GM19035 (cell line): ENCODE data around the gene AK4.
A peak's percentile ranks its signal among the peaks of the same experiment; 100 is the strongest.
"Not testable (repeated sequence)": the region's sequence is repeated elsewhere in the genome, so short reads cannot be mapped to it uniquely, and the experiment has no call there.

Source experiments
- ATAC-seq: cut with Tn5 transposase; IDR thresholded peaks from one replicate; pipeline ENCODE4 v1.9.1; 2021; ENCODE audit not compliant: unreplicated experiment

Gene AK4

DNA sequence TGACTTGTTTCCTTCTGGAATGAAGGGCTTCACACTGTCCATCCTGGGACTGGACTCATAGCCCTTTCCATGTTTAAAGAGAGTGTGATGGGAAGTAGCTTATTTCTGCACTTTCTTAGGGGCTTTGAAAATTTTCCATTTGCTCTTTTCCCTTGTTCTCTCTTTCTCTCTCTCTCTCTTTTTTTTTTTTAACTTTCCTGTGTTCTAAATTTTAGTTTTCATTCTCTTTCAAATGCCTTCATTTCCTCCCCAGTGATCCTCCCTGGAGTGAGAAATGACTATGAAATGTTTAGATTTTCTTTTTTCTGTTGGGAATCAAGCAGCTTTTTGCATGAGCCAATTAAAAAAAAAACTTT lies 2.1 kb downstream of the AK4 start:
- ATAC-seq, result no peak

- no peak for ATAC-seq
Observed at GRCh38 chr1:65150583-65151263, 2.7 kb downstream of the AK4 start.

GRCh38 chr1:65151641-65152040 lies 3.6 kb downstream of the AK4 start:
- no peak for ATAC-seq

- no peak for ATAC-seq
Observed at GRCh38 chr1:65153635-65154034, 5.6 kb downstream of the AK4 start.

DNA sequence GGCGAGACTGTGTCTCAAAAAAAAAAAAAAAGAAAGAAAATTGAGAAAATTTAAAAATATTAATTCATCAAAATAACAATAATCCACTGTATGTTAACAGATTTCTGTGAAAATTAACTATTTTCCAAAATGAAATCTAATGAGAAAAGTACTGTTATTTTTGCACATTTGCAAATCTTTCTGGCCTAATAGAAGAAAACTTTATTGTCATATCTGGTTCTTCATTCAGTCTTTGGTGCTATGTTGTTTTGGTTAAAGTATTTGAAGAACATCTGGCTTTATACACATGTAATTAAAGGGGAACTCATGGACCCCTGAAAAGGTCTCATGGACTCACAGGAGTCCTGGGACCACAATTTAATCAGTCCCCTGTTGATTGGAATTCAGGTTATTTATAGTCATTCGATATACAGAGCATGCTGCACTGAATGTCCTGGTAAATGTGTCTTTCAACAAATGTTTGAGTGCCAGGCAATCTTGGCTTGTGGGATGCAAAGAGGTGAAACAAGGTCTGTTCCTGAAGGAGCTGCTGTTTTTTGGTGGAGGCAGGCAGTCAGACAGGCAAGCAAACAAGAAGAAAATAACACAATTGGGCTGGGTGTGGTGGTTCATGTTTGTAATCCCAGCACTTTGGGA lies 9.0 kb downstream of the AK4 start:
- no peak for ATAC-seq

DNA sequence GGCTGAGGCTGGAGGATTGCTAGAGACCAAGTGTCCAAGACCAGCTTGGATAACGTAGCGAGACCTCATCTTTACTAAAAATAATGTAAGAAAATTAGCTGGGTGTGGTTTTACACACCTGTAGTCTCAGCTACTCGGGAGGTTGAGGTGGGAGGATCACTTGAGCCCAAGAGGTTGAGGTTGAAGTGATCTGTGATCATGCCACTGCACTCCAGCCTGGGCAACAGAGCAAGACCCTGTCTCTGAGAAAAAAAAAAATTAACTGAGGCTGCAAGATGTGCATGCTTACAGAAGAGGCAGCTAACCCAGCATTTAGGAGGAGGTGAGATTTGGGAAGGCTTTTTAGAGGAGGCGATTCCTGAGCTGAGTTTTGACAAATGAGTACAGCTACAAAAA lies 9.5 kb downstream of the AK4 start:
- ATAC-seq, result no peak

DNA sequence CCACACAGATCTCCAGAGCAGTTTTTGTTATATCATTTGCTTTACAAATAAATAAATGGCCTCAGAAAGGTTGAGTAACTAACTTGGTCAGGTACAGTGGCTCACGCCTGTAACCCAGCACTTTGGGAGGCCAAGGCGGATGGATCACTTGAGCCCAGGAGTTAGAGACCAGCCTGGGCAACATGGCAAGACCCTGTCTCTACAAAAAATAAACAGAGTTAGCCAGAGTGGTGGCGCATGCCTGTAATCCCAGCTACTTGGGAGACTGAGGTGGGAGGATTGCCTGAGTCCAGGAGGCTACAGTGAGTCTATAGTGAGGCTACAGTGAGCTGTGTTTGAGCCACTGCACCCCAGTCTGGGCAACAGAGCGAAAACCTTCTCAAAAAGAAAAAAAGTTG lies 11.3 kb downstream of the AK4 start:
- ATAC-seq, result not testable (repeated sequence)

GRCh38 chr1:65159801-65160523 lies 12.0 kb downstream of the AK4 start:
- ATAC-seq, result no peak

- no peak for ATAC-seq
Observed at GRCh38 chr1:65163201-65163805, 15.3 kb downstream of the AK4 start.

GRCh38 chr1:65164101-65164500 lies 16.1 kb downstream of the AK4 start:
- not testable (repeated sequence) for ATAC-seq

GRCh38 chr1:65164633-65165032 lies 16.6 kb downstream of the AK4 start:
- no peak for ATAC-seq

DNA sequence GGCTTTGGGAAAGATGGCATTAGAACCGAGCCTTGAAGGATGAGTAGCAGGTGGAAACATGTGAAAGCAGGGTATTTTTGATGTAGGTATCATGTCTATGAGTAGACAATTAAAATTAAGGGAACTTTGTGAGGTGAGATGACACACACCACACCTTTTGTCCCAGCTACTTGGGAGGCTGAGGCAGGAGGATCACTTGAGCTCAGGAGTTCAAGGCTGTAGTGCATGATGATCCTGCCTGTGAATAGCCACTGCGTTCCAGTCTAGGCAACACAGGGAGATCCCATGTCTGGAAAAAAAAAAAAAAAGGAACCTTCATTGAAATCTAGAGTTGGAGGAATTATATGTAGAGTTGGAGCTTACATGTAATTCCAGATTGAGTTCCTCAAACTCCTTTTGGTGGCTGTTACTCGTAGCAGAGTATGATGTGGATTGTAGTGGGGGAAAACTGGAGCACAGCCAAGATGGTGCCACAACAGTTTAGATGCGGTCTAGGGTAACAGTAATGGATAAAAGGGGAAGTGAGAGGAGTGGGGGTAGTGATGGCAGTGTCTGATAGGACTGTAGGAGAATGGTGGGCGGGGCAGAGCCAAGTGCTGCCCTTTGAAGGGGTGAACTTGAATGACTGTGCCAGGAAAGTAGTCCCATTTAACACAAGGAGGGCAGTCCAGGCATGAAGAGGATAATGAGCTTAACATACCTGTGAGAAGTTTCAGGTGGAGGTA lies 17.4 kb downstream of the AK4 start:
- ATAC-seq, result peak; percentile 71

- ATAC-seq, result no peak
Observed at GRCh38 chr1:65166572-65167305, 18.7 kb downstream of the AK4 start.

GRCh38 chr1:65167586-65168242 lies 19.7 kb downstream of the AK4 start:
- no peak for ATAC-seq

DNA sequence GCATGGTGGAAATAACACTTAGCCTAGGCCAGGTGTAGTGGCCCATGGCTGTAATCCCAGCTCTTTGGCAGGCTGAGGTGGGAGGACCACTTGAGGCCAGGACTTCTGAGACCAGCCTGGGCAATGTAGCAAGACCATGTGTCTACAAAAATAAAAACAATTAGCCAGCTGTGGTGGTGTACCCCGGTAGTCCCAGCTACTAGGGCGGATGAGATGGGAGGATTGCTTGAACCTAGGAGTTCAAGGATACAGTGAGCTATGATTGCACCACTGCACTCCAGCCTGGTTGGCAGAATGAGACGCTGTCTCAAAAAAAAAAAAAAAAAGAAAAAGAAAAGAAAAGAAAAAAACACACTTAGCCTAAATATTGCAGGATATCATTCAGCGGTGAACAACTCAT lies 20.9 kb downstream of the AK4 start:
- no peak for ATAC-seq

DNA sequence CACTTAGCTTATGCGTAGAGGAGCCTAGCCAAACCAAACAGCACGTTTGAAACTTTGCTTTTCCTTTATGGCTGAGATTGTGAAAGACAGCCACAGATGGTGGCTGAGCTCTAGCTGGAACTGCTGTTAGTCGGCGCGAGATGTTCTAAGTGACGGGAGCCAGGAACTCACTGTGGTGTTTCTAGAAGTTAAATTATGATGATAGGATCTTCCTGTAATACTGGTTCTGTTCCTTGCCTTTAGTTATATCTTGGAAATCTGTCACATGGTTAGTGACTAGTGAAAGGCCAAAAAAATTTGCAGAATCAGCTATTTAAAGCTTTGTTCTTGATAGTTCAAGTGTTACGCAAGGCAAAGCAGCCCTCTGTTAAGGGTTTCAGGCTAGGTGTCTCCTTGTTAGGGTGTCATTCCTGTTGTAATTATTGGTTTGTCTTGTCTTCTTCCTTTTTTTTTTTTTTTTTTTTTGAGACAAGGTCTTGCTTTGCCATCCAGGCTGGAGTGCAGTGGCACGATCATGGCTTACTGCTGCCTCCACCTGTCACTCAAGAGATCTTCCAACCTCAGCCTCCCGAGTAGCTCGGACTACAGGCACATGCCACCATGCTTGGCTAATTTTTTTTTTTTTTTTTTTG lies 22.6 kb downstream of the AK4 start:
- no peak for ATAC-seq

- ATAC-seq, result no peak
Observed at GRCh38 chr1:65172936-65173690, 25.1 kb downstream of the AK4 start.

DNA sequence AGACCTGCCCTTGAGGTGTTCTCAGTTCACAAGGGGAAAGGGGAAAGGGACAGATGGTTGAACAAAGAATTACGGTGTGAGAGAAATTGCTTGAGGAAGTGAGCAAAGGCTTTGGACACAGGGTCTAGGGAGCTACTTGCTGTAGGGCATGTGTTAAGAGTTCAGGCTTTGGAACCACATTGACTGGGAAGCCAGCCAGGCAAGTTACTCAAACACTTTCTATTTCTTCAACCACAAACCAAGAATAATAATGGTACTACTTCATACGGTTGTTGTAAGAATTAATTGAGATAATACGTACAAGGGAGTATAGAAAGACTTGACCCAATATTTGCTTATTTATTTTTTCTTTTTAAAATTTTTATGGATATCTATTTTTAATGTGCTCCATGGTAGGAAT lies 26.6 kb downstream of the AK4 start:
- ATAC-seq, result no peak
